22Rv1 (cell line): Measurements from ENCODE around the gene TRIM25.

ENCODE experiments used
- ZFX ChIP-seq: fragments of 450-650 bp; IDR thresholded peaks from 2 replicates; pipeline ENCODE4 v1.6.1; 2017; ENCODE audit warnings: antibody characterized with exemption, borderline replicate concordance
- TF ChIP-seq, protein P1 (sequence below): fragments of 450-650 bp; IDR thresholded peaks from 2 replicates; pipeline ENCODE4 v1.5.1; 2017; ENCODE audit warnings: mild to moderate bottlenecking

DNA sequence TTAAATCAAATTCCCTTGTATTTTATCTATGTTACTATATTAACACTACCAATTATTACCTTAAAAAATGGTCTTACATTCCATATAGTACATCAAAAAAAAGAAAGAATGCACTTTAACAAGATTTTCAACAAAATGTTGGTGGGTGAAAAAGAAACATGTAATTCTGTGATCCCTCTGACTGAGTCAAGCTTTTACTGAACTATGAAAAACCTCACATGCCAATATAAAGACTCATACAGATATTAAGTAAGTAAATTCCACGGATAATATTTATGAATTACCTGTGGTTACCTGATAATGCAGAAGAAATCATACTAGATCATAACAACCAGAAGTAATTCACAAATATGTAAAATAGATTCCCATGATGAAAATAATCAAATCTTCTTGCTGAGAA is 34.6 kb upstream of the TRIM25 start:
- TF ChIP-seq, protein P1, sequence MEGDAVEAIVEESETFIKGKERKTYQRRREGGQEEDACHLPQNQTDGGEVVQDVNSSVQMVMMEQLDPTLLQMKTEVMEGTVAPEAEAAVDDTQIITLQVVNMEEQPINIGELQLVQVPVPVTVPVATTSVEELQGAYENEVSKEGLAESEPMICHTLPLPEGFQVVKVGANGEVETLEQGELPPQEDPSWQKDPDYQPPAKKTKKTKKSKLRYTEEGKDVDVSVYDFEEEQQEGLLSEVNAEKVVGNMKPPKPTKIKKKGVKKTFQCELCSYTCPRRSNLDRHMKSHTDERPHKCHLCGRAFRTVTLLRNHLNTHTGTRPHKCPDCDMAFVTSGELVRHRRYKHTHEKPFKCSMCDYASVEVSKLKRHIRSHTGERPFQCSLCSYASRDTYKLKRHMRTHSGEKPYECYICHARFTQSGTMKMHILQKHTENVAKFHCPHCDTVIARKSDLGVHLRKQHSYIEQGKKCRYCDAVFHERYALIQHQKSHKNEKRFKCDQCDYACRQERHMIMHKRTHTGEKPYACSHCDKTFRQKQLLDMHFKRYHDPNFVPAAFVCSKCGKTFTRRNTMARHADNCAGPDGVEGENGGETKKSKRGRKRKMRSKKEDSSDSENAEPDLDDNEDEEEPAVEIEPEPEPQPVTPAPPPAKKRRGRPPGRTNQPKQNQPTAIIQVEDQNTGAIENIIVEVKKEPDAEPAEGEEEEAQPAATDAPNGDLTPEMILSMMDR: no peak
- no peak for TF ChIP-seq ZFX
